NCI-H526 treated with DMSO at 0.1 percent for 48 hours (cell line): ENCODE measurements around the gene SPAM1.
"Not testable (repeated sequence)": the region's sequence is repeated elsewhere in the genome, so short reads cannot be mapped to it uniquely, and the experiment has no call there.

ENCODE experiments used
- DNase-seq: peaks from one replicate; lab custom pipeline; 2025; lab: John Stamatoyannopoulos, UW

SPAM1 gene

DNA sequence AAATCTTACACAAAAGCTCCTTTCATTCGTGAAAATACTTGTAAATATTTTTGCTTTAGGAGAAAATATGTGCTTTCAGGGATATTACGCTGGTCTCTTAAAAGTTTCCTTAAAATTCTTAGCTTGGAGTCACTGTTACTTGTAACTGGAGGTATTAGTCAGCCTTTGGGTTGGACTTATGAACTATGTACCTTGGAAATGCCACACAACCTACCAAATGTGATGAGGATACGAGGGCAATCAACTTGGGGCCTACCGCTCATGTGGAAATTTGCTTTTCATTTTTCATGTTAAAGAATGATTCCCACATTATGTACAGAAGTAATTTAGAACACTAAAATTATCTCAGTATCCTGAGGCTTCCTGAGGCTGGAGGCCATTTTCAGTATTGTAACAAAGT is 23.1 kb downstream of the SPAM1 start:
- no peak for DNase-seq

DNA sequence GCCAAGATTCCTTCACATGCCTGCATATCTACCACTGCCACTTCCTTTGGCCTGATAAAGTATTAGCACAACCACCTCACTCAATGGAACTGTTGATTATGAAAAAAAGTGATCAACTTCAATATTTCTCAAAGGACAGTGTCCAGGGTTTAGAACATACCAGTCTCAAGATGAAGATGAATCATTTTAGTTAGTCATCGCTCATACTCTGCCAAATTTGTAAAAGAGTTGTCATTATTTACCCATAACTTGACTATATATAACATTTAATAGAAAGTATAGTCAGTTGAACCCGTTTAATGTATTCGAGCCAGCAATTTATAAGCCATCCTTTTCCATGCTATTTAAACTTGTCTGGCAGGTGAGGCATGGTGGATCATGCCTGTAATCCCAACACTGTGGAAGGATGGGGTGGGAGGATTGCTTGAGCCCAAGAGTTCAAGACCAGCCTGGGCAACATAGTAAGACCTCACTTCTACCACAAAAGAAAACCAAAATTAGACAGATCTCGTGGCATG is 33.2 kb downstream of the SPAM1 start:
- no peak for DNase-seq

- peak; percentile 16 for DNase-seq
Measured at GRCh38 chr7:123961771-123962170, 36.7 kb downstream of the SPAM1 start.

DNA sequence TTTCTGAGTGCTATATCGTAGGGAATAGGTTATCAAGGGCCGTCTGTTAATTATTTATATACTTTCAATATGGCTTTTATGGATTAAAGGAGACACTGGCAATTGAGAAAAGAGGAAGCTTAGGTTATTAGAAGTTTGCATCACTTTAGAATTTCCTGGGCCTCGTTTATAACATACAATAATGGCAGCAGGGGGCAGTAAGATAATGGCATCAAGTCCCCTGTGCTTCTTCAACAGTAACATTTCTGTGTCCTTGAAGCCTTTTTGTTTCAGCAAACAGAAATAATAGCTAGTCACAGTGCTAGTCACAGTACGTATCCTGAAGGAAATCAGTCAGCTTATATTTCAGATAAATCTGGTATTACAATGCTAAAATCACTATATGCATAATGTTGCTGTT is 41.9 kb downstream of the SPAM1 start:
- DNase-seq, result peak; percentile 75

GRCh38 chr7:123972045-123972444 is 47.0 kb downstream of the SPAM1 start:
- DNase-seq, result no peak

DNA sequence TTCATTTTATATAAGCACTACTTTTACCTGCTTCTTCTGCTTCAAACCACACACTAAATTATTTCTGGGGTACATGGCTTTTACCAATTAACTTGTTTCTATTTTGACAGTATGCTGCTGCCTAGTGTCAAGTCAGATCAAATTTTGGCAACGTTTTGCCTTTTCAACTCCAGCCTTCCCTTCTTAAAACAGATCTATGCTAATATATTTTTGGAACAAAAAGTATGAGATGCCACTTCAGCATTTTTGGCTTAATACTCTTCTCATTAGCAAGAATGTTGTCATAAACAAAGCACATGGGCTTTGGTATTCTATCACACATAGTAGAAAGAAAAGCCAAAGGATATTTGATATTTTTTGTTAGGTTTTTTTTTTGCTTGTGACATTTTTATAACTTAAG is 47.8 kb downstream of the SPAM1 start:
- no peak for DNase-seq

GRCh38 chr7:123974326-123974908 is 49.4 kb downstream of the SPAM1 start:
- no peak for DNase-seq

- DNase-seq, result no peak
Measured at GRCh38 chr7:123975084-123975483, 50.0 kb downstream of the SPAM1 start.

DNA sequence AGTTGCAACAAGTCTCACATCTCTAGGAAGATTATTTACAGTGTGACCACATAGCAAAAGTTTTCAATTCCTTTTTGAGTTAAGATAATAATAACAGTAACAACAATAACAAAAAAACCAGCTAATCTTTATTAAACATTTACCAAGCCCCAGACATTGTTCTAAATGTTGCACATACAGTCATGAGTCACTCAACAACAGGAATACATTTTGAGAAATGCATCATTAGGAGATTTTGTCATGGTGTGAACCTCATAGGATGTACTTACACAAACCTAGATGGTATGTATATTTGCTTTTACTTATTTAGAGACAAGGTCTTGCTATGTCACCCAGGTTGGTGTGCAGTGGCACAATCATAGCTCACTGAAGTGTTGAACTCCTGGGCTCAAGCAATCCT is 52.0 kb downstream of the SPAM1 start:
- no peak for DNase-seq

DNA sequence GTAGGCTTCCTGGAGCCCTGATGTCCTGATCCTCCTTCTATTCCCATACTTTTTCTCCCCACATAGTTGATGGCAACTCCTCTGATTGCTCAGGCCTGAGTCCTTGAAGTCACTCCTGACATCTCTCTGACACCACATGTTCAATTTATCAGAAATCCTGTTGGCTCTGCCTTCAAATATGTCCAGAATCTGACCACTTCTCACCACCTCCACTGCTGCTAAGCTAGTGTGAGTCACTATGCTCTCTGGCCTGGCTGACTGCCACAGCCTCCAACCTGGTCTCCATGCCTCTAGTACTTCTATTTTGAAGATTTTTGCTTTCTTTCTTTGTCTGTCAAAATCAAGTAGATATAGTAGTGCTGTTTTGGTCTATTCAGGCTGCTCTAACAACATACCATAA is 54.8 kb downstream of the SPAM1 start:
- no peak for DNase-seq

DNA sequence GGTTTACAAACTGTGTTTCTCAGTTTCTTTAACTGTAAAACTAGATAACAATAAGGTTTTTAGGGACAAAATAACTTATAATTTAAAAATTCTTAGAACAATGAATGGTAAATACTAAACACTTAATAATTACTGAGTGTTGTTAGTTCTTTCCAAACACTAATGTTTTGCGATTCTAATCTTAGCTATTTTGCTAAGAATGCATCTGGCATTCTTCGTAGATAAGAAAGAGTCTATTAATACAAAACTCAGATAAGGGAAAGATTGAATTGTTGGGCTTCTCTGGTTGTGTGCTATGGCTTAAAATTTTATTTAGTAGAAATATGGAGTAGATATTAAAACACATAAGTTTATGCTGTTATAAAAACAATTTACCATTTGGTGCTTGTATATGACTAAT is 62.4 kb downstream of the SPAM1 start:
- no peak for DNase-seq

GRCh38 chr7:123992913-123993518 is 68.0 kb downstream of the SPAM1 start:
- no peak for DNase-seq

- no peak for DNase-seq
Measured at GRCh38 chr7:123993996-123994395, 69.0 kb downstream of the SPAM1 start.

GRCh38 chr7:123994449-123994848 is 69.4 kb downstream of the SPAM1 start:
- no peak for DNase-seq

GRCh38 chr7:123995617-123996326 is 70.7 kb downstream of the SPAM1 start:
- no peak for DNase-seq

DNA sequence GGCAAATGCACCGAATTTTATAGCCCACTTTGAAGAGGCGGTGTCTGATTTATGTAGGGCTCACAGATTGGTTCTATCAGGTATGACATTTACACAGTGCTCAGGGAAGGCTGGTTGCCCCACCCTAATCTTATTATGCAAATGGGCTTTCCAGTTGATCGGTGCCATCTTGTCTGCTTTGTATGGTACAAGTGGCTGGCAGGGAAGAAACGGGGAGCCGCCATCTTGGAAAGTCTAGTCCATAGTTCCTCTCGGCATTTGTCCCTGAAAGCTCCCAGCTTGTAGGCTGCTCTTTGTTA is 71.2 kb downstream of the SPAM1 start:
- DNase-seq, result no peak

DNA sequence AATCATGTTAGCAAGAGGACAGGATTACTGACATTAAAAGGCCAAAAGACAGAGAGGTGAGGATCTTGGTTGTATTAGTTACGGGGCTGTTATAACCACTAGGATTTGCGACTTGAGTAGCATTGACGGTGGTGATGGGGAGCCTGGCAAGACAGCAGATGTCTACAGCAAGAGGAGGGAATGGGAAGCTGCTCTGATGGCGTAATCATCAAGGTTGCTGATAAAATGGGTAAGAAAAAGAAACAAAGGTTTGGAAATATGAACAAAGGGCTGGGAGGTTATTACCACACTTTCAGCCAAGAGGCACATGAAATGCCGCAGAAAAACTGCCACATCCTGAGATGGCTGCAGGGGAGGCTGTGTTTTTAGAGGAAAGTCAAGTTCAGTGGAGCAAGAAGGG is 73.9 kb downstream of the SPAM1 start:
- no peak for DNase-seq

DNA sequence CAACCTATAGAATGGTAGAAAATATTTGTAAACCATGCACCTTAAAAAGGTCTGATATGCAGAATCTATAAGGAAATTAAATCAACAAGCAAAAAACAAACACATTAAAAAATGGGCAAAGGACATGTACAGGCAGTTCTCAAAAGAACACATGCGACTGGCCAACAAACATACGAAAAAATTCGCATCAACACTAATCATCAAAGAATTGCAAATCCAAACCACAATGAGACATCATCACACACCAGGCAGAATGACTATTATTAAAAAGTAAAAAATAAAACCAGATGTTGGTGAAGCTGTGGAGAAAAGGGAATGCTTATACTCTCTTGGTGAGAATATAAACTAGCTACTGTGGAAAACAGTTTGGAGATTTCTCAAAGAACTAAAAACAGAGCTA is 74.7 kb downstream of the SPAM1 start:
- no peak for DNase-seq

- DNase-seq, result not testable (repeated sequence)
Measured at GRCh38 chr7:124008296-124008695, 83.3 kb downstream of the SPAM1 start.

DNA sequence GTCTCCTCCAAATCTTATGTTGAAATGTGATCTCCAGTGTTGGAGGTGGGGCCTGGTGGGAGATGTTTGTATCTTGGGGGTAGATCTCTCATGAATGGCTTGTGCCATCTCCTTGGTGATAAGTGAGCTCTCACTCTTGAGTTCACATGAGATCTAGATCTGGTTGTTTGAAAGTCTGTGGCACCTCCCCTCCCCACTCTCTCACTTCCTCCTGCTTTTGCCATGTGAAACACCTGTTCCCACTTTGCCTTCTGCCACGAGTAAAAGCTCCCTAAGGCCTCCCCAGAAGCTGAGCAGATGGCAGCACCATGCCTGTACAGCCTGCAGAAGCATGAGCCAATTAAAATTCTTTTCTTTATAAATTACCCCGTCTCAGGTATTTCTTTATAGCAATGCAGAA is 84.3 kb downstream of the SPAM1 start:
- no peak for DNase-seq
